Esophagus squamous epithelium (tissue), 4 donors: Measurements from ENCODE around the gene GALNT10.

Source experiments
- CTCF ChIP-seq, 6 experiments: fragments of 450-650 bp in 4 of 6; fragments of 200-600 bp in 2 of 6; sonication (generic) in 2 of 6; IDR thresholded peaks; one replicate each; pipeline ENCODE4 v1.5.1; 2016 to 2019; ENCODE audit warnings: antibody characterized with exemption in 6 of 6, mild to moderate bottlenecking in 4 of 6, moderate library complexity in 4 of 6
- POLR2A ChIP-seq, 4 donors: fragments of 450-650 bp; IDR thresholded peaks; one replicate each; pipeline ENCODE4 v1.6.1; 2017; ENCODE audit warnings: antibody characterized with exemption in 4 of 4, mild to moderate bottlenecking in 4 of 4, moderate library complexity in 3 of 4

- TF ChIP-seq CTCF (IDR thresholded peaks at IDR 0.05) (no peak), POLR2A (IDR thresholded peaks at IDR 0.05) (no peak)
Observed at GRCh38 chr5:154271936-154272514, 81.5 kb downstream of the GALNT10 start.
